GM23338 (cell line): ENCODE data around the gene FOXJ2. TPM values are rescaled to one million over a fixed set of nuclear protein-coding genes. Genes with fewer than 3 reads are reported as not detected.

Source experiments
- ATAC-seq: fragments of 200-7000 bp; cut with Tn5 transposase; 3 replicates; pipeline ENCODE4 v1.9.1; 2020
- DNase-seq: peaks from one replicate; pipeline ENCODE4 v3.0.0-alpha.2; 2015; ENCODE audit warnings: low spot score
- H2AFZ ChIP-seq: fragments of 200-600 bp; sonication (generic); 2 replicates; pipeline ENCODE4 v1.8.0; 2016; ENCODE audit warnings: antibody characterized with exemption, mild to moderate bottlenecking, moderate library complexity
- H3F3A ChIP-seq: fragments of 200-600 bp; sonication (generic); replicated peaks from 2 replicates; pipeline ENCODE4 v1.8.0; 2017; ENCODE audit warnings: antibody characterized with exemption, mixed run types, low read depth
- H3K27ac ChIP-seq: fragments of 200-600 bp; sonication (generic); 2 replicates; pipeline ENCODE4 v1.6.1; 2016; ENCODE audit warnings: low read depth
- H3K27me3 ChIP-seq: fragments of 200-600 bp; sonication (generic); 2 replicates; pipeline ENCODE4 v1.8.0; 2016; ENCODE audit warnings: mild to moderate bottlenecking, mixed run types, moderate library complexity; ENCODE audit not compliant: insufficient read depth
- H3K36me3 ChIP-seq: fragments of 200-600 bp; sonication (generic); 2 replicates; pipeline ENCODE4 v1.8.0; 2016; ENCODE audit warnings: mild to moderate bottlenecking; ENCODE audit not compliant: insufficient read depth
- H3K4me1 ChIP-seq: fragments of 200-600 bp; sonication (generic); 2 replicates; pipeline ENCODE4 v1.8.0; 2016; ENCODE audit warnings: mild to moderate bottlenecking, moderate library complexity; ENCODE audit not compliant: insufficient read depth
- H3K4me2 ChIP-seq: fragments of 200-600 bp; sonication (generic); 2 replicates; pipeline ENCODE4 v1.7.1; 2017; ENCODE audit warnings: mixed run types
- H3K4me3 ChIP-seq: fragments of 200-600 bp; sonication (generic); 2 replicates; pipeline ENCODE4 v1.6.1; 2016; ENCODE audit warnings: mixed run types
- H3K79me2 ChIP-seq: fragments of 200-600 bp; sonication (generic); replicated peaks from 2 replicates; pipeline ENCODE4 v1.8.0; 2017; ENCODE audit warnings: mild to moderate bottlenecking; ENCODE audit not compliant: insufficient read depth
- H3K9me2 ChIP-seq: fragments of 200-600 bp; sonication (generic); 2 replicates; pipeline ENCODE4 v1.8.0; 2017; ENCODE audit not compliant: insufficient read depth
- H4K20me1 ChIP-seq: fragments of 200-600 bp; sonication (generic); replicated peaks from 2 replicates; pipeline ENCODE4 v1.8.0; 2017; ENCODE audit warnings: mild to moderate bottlenecking; ENCODE audit not compliant: insufficient read depth
- H3K27ac Mint-ChIP-seq: 2 replicates; pipeline ENCODE4 v1.8.0; 2020; ENCODE audit warnings: inconsistent platforms, mild to moderate bottlenecking, moderate library complexity, mixed read lengths
- H3K27me3 Mint-ChIP-seq: 3 replicates; pipeline ENCODE4 v1.8.0; 2022; ENCODE audit warnings: low read depth, mild to moderate bottlenecking, moderate library complexity, mixed read lengths, inconsistent platforms; ENCODE audit not compliant: insufficient read depth, poor library complexity
- H3K36me3 Mint-ChIP-seq: 3 replicates; pipeline ENCODE4 v1.8.0; 2021; ENCODE audit warnings: low read depth, mild to moderate bottlenecking, inconsistent platforms, moderate library complexity, mixed read lengths
- H3K4me1 Mint-ChIP-seq: 3 replicates; pipeline ENCODE4 v1.8.0; 2020; ENCODE audit warnings: mild to moderate bottlenecking, inconsistent platforms, mixed read lengths
- H3K4me3 Mint-ChIP-seq: 3 replicates; pipeline ENCODE4 v1.8.0; 2021; ENCODE audit warnings: moderate library complexity, mild to moderate bottlenecking, inconsistent platforms, mixed read lengths
- H3K9me3 Mint-ChIP-seq: 3 replicates; pipeline ENCODE4 v1.8.0; 2020; ENCODE audit warnings: moderate library complexity, mild to moderate bottlenecking, inconsistent platforms, mixed read lengths
- CREB1 ChIP-seq: fragments of 250-450 bp; sonication (Bioruptor Pico); IDR thresholded peaks from 2 replicates; pipeline ENCODE4 v1.5.0; 2020; ENCODE audit warnings: low read depth, mild to moderate bottlenecking, moderate library complexity
- CTCF ChIP-seq, 2 experiments: fragments of 200-600 bp in 1 of 2; sonication (generic) in 1 of 2; conservative IDR thresholded peaks; 2 replicates each; pipeline versions ENCODE4 v1.5.1 to v1.6.1; 2016 to 2017; ENCODE audit warnings: antibody characterized with exemption in 2 of 2, low read depth in 2 of 2, mild to moderate bottlenecking in 2 of 2, moderate library complexity in 1 of 2
- ETS1 ChIP-seq: IDR thresholded peaks from 2 replicates; pipeline ENCODE4 v1.6.1; 2016; ENCODE audit warnings: antibody characterized with exemption
- EZH2 ChIP-seq: fragments of 200-600 bp; sonication (generic); IDR thresholded peaks from one replicate; pipeline ENCODE4 v1.8.0; 2017; ENCODE audit warnings: antibody characterized with exemption, mild to moderate bottlenecking, low read depth; ENCODE audit not compliant: unreplicated experiment
- EZH2phosphoT487 ChIP-seq: fragments of 200-600 bp; sonication (generic); IDR thresholded peaks from one replicate; pipeline ENCODE4 v1.8.1; 2018; ENCODE audit warnings: antibody characterized with exemption; ENCODE audit not compliant: unreplicated experiment
- JUNB ChIP-seq: IDR thresholded peaks from one replicate; pipeline ENCODE4 v1.6.1; 2016; ENCODE audit warnings: antibody characterized with exemption; ENCODE audit not compliant: unreplicated experiment
- NANOG ChIP-seq: IDR thresholded peaks from 2 replicates; pipeline ENCODE4 v1.6.1; 2016; ENCODE audit warnings: antibody characterized with exemption, borderline replicate concordance
- POLR2AphosphoS5 ChIP-seq: IDR thresholded peaks from 2 replicates; pipeline ENCODE4 v1.6.1; 2016; ENCODE audit warnings: antibody characterized with exemption, low read depth
- REST ChIP-seq: IDR thresholded peaks from one replicate; pipeline ENCODE4 v1.6.1; 2018; ENCODE audit warnings: antibody characterized with exemption; ENCODE audit not compliant: unreplicated experiment
- STAT1 ChIP-seq: IDR thresholded peaks from one replicate; pipeline ENCODE4 v1.6.1; 2016; ENCODE audit warnings: antibody characterized with exemption; ENCODE audit not compliant: unreplicated experiment
- ZNF114 ChIP-seq: fragments of 250-450 bp; sonication (Bioruptor Pico); IDR thresholded peaks from 2 replicates; pipeline ENCODE4 v1.5.0; 2020; ENCODE audit warnings: mild to moderate bottlenecking, moderate library complexity
- ZNF331 ChIP-seq: fragments of 250-450 bp; sonication (Bioruptor Pico); IDR thresholded peaks from 2 replicates; pipeline ENCODE4 v1.5.0; 2020; ENCODE audit warnings: low read depth, mild to moderate bottlenecking, moderate library complexity
- ZNF462 ChIP-seq: fragments of 250-450 bp; sonication (Bioruptor Pico); IDR thresholded peaks from 2 replicates; pipeline ENCODE4 v1.5.0; 2020; ENCODE audit warnings: mild to moderate bottlenecking, moderate library complexity
- polyA plus RNA-seq: library from polyadenylated mRNA; unstranded; fragments of >200 nt; fragmentation: Nextera tagmentation; extraction: Ambion mirVana; gene quantifications from 2 replicates; pipeline ENCODE4 v1.2.1, GENCODE V29; 2016
- total RNA-seq: library from RNA; depleted of rRNA; stranded (reverse); fragments of >200 nt; shearing (Covaris generic); gene quantifications from 2 replicates; pipeline ENCODE4 v1.2.3, GENCODE V29; 2014

The FOXJ2 gene
- total and polyA plus RNA-seq, 2 experiments from 2014 or later, result 4.9 to 10.4 TPM

- no peaks in the 10 kb centered on the region for H3K36me3 Mint-ChIP-seq
- ATAC-seq (no peak), DNase-seq (no peak)
- H3K27ac Mint-ChIP-seq, result no peak within 1 kb of the TSS
- TF ChIP-seq ZNF462 (CRISPR knock-in tag) (no peak), EZH2phosphoT487 (no peak), STAT1 (no peak), ZNF331 (no peak), POLR2AphosphoS5 (no peak), ETS1 (no peak), NANOG (no peak), EZH2 (no peak), CREB1 (CRISPR knock-in tag) (no peak), JUNB (no peak), ZNF114 (CRISPR knock-in tag) (no peak), REST (no peak), CTCF (conservative IDR thresholded peaks at IDR 0.05; ENCODE audit: low read depth in 2 of 2) (no peak)
- no peaks in the 10 kb centered on the region for H3K27me3 ChIP-seq
- H3K4me3 ChIP-seq, result no peak within 1 kb of the TSS
- H2AFZ ChIP-seq, result no peak within 1 kb of the TSS
- H3K4me1 ChIP-seq, result no peaks in the 10 kb centered on the region
- H3K4me1 Mint-ChIP-seq, result no peaks in the 10 kb centered on the region
- no peaks in the 10 kb centered on the region for H3K9me3 Mint-ChIP-seq
- no peaks in the 10 kb centered on the region; the same call in 1 of the 2 replicates for H3F3A ChIP-seq
- H3K36me3 ChIP-seq, result no peaks in the 10 kb centered on the region
- H3K9me2 ChIP-seq, result no peaks in the 10 kb centered on the region
- no peak within 1 kb of the TSS for H3K27ac ChIP-seq
- H3K27me3 Mint-ChIP-seq, result no peaks in the 10 kb centered on the region
- no peak within 1 kb of the TSS for H3K4me2 ChIP-seq
- no peaks in the 10 kb centered on the region for H4K20me1 ChIP-seq
- no peak within 1 kb of the TSS for H3K4me3 Mint-ChIP-seq
- H3K79me2 ChIP-seq, result no peaks in the 10 kb centered on the region
Observed at GRCh38 chr12:8065991-8066594, 33.6 kb downstream of the FOXJ2 start, which contains the start of gene C3AR1. Gene C3AR1, minus strand, starts transcription at chr12:8066359. Its CDS starts 6,174 bp downstream, at chr12:8060185.
